ENCODE results near the gene QSOX2. TPM values are rescaled to one million over a fixed set of nuclear protein-coding genes. Genes with fewer than 3 reads are reported as not detected.

Gene QSOX2
- total RNA-seq, 1 donor from 2014 or later: 24.9 TPM

- Mint-ChIP-seq H3K36me3 (ENCODE audit: low read depth) (no peaks in the 10 kb centered on the region), H3K27ac (no peak overlapping the region)
- intact Hi-C loops (cut with micrococcal nuclease): no loop called here
Measured at GRCh38 chr9:136265561-136266355, 20.1 kb upstream of the QSOX2 start.

GRCh38 chr9:136264441-136265405, 19.1 kb upstream of the QSOX2 start:
- Mint-ChIP-seq H3K4me3 (ENCODE audit: low read depth) (no peak overlapping the region), H3K4me1 (ENCODE audit: low read depth) (peaks cover 4% of the 10 kb centered on the region), H3K36me3 (ENCODE audit: low read depth) (no peaks in the 10 kb centered on the region), H3K9me3 (no peaks in the 10 kb centered on the region), H3K27me3 (ENCODE audit: low read depth) (peaks cover 6% of the 10 kb centered on the region), H3K27ac (no peak overlapping the region)
- intact Hi-C loops (cut with micrococcal nuclease): no loop called here
- no peak for DNase-seq (ENCODE audit: low spot score)

More at GRCh38 chr9:136265561-136266355, 20.1 kb upstream of the QSOX2 start:
- Mint-ChIP-seq H3K4me1 (ENCODE audit: low read depth) (peaks cover 4% of the 10 kb centered on the region), H3K9me3 (no peaks in the 10 kb centered on the region), H3K4me3 (ENCODE audit: low read depth) (no peak overlapping the region), H3K27me3 (ENCODE audit: low read depth) (peaks cover 7% of the 10 kb centered on the region)
- no peak for DNase-seq (ENCODE audit: low spot score)

GRCh38 chr9:136264031-136264430, 18.4 kb upstream of the QSOX2 start:
- peaks cover 4% of the 10 kb centered on the region for H3K4me1 Mint-ChIP-seq (ENCODE audit: low read depth)
- DNase-seq (ENCODE audit: low spot score): no peak
- intact Hi-C loops (cut with micrococcal nuclease): no loop called here
- H3K9me3 Mint-ChIP-seq: no peaks in the 10 kb centered on the region
- no peaks in the 10 kb centered on the region for H3K36me3 Mint-ChIP-seq (ENCODE audit: low read depth)
- no peak overlapping the region for H3K4me3 Mint-ChIP-seq (ENCODE audit: low read depth)
- H3K27ac Mint-ChIP-seq: no peak overlapping the region
- H3K27me3 Mint-ChIP-seq (ENCODE audit: low read depth): peaks cover 4% of the 10 kb centered on the region

- intact Hi-C loops (cut with micrococcal nuclease): no loop called here
- peaks cover 4% of the 10 kb centered on the region for H3K4me1 Mint-ChIP-seq (ENCODE audit: low read depth)
- H3K4me3 Mint-ChIP-seq (ENCODE audit: low read depth): no peak overlapping the region
- H3K27me3 Mint-ChIP-seq (ENCODE audit: low read depth): no peaks in the 10 kb centered on the region
- no peaks in the 10 kb centered on the region for H3K9me3 Mint-ChIP-seq
- no peaks in the 10 kb centered on the region for H3K36me3 Mint-ChIP-seq (ENCODE audit: low read depth)
- DNase-seq (ENCODE audit: low spot score): no peak
- no peak overlapping the region for H3K27ac Mint-ChIP-seq
Measured at GRCh38 chr9:136262671-136263178, 17.1 kb upstream of the QSOX2 start.

GRCh38 chr9:136261686-136262430, 16.2 kb upstream of the QSOX2 start:
- no peak overlapping the region for H3K4me3 Mint-ChIP-seq (ENCODE audit: low read depth)
- intact Hi-C loops (cut with micrococcal nuclease): no loop called here
- no peaks in the 10 kb centered on the region for H3K9me3 Mint-ChIP-seq
- H3K4me1 Mint-ChIP-seq (ENCODE audit: low read depth): no peaks in the 10 kb centered on the region
- no peak overlapping the region for H3K27ac Mint-ChIP-seq
- DNase-seq (ENCODE audit: low spot score): no peak
- H3K27me3 Mint-ChIP-seq (ENCODE audit: low read depth): no peaks in the 10 kb centered on the region
- H3K36me3 Mint-ChIP-seq (ENCODE audit: low read depth): no peaks in the 10 kb centered on the region

- no peak overlapping the region for H3K27ac Mint-ChIP-seq
- H3K4me3 Mint-ChIP-seq (ENCODE audit: low read depth): no peak overlapping the region
- intact Hi-C loops (cut with micrococcal nuclease): no loop called here
- H3K27me3 Mint-ChIP-seq (ENCODE audit: low read depth): no peaks in the 10 kb centered on the region
- DNase-seq (ENCODE audit: low spot score): no peak
- no peaks in the 10 kb centered on the region for H3K36me3 Mint-ChIP-seq (ENCODE audit: low read depth)
- H3K9me3 Mint-ChIP-seq: no peaks in the 10 kb centered on the region
- no peaks in the 10 kb centered on the region for H3K4me1 Mint-ChIP-seq (ENCODE audit: low read depth)
Measured at GRCh38 chr9:136260936-136261472, 15.4 kb upstream of the QSOX2 start.

- intact Hi-C loops (cut with micrococcal nuclease): no loop called here
- Mint-ChIP-seq H3K4me3 (ENCODE audit: low read depth) (no peak overlapping the region), H3K27ac (no peak overlapping the region)
Measured at GRCh38 chr9:136260521-136260920, 14.9 kb upstream of the QSOX2 start.

GRCh38 chr9:136259836-136260235, 14.2 kb upstream of the QSOX2 start:
- no peak overlapping the region for H3K4me3 Mint-ChIP-seq (ENCODE audit: low read depth)

More at GRCh38 chr9:136260521-136260920, 14.9 kb upstream of the QSOX2 start:
- Mint-ChIP-seq H3K36me3 (ENCODE audit: low read depth) (no peaks in the 10 kb centered on the region), H3K4me1 (ENCODE audit: low read depth) (no peaks in the 10 kb centered on the region), H3K9me3 (no peaks in the 10 kb centered on the region), H3K27me3 (ENCODE audit: low read depth) (no peaks in the 10 kb centered on the region)
- no peak for DNase-seq (ENCODE audit: low spot score)

GRCh38 chr9:136259517-136259813, 13.9 kb upstream of the QSOX2 start:
- H3K4me3 Mint-ChIP-seq (ENCODE audit: low read depth): no peak overlapping the region
- no peaks in the 10 kb centered on the region for H3K27me3 Mint-ChIP-seq (ENCODE audit: low read depth)
- H3K36me3 Mint-ChIP-seq (ENCODE audit: low read depth): no peaks in the 10 kb centered on the region
- no peaks in the 10 kb centered on the region for H3K9me3 Mint-ChIP-seq
- no peak overlapping the region for H3K27ac Mint-ChIP-seq
- DNase-seq (ENCODE audit: low spot score): no peak
- no peaks in the 10 kb centered on the region for H3K4me1 Mint-ChIP-seq (ENCODE audit: low read depth)
- intact Hi-C loops (cut with micrococcal nuclease): no loop called here

More at GRCh38 chr9:136259836-136260235, 14.2 kb upstream of the QSOX2 start:
- Mint-ChIP-seq H3K4me1 (ENCODE audit: low read depth) (no peaks in the 10 kb centered on the region), H3K27ac (no peak overlapping the region), H3K36me3 (ENCODE audit: low read depth) (no peaks in the 10 kb centered on the region), H3K9me3 (no peaks in the 10 kb centered on the region), H3K27me3 (ENCODE audit: low read depth) (no peaks in the 10 kb centered on the region)
- intact Hi-C loops (cut with micrococcal nuclease): no loop called here
- no peak for DNase-seq (ENCODE audit: low spot score)

GRCh38 chr9:136258786-136259516, 13.3 kb upstream of the QSOX2 start:
- Mint-ChIP-seq H3K27ac (no peak overlapping the region), H3K4me1 (ENCODE audit: low read depth) (no peaks in the 10 kb centered on the region), H3K27me3 (ENCODE audit: low read depth) (no peaks in the 10 kb centered on the region), H3K36me3 (ENCODE audit: low read depth) (no peaks in the 10 kb centered on the region), H3K9me3 (no peaks in the 10 kb centered on the region), H3K4me3 (ENCODE audit: low read depth) (no peak overlapping the region)
- no peak for DNase-seq (ENCODE audit: low spot score)
- intact Hi-C loops (cut with micrococcal nuclease): no loop called here

- Mint-ChIP-seq H3K4me1 (ENCODE audit: low read depth) (no peaks in the 10 kb centered on the region), H3K27me3 (ENCODE audit: low read depth) (no peaks in the 10 kb centered on the region), H3K9me3 (no peaks in the 10 kb centered on the region), H3K36me3 (ENCODE audit: low read depth) (no peaks in the 10 kb centered on the region), H3K27ac (no peak overlapping the region), H3K4me3 (ENCODE audit: low read depth) (no peak overlapping the region)
- DNase-seq (ENCODE audit: low spot score): no peak
- intact Hi-C loops (cut with micrococcal nuclease): no loop called here
Measured at GRCh38 chr9:136258299-136258625, 12.7 kb upstream of the QSOX2 start.
